Lung (tissue), 12 donors: ENCODE data around the gene CACNA1I. TPM values are rescaled to one million over a fixed set of nuclear protein-coding genes. Genes with fewer than 3 reads are reported as not detected.

Experiments used
- ATAC-seq: fragments of 200-7000 bp; cut with Tn5 transposase; one replicate; pipeline ENCODE4 v1.9.1; 2020; ENCODE audit warnings: moderate number of reproducible peaks; ENCODE audit not compliant: insufficient read depth, low FRiP score
- DNase-seq, 3 donors: peaks; one replicate each; pipeline ENCODE4 v3.0.0-alpha.2; 2013 to 2017
- H3K27ac ChIP-seq, 2 donors: one replicate each; pipeline ENCODE4 v1.5.1; 2013; ENCODE audit warnings: mild to moderate bottlenecking in 2 of 2, moderate library complexity in 2 of 2, control low read depth in 1 of 2, inconsistent platforms in 1 of 2, low read depth in 1 of 2, low read length in 1 of 2
- H3K27me3 ChIP-seq, 3 donors: one replicate each; pipeline ENCODE4 v1.5.1; 2013; ENCODE audit warnings: low read length in 2 of 3; ENCODE audit not compliant: control insufficient read depth in 3 of 3, insufficient read depth in 3 of 3
- H3K36me3 ChIP-seq, 4 donors: one replicate each; pipeline ENCODE4 v1.5.1; 2013; ENCODE audit warnings: low read length in 4 of 4, mild to moderate bottlenecking in 1 of 4, moderate library complexity in 1 of 4; ENCODE audit not compliant: control insufficient read depth in 4 of 4, insufficient read depth in 4 of 4
- H3K4me1 ChIP-seq, 5 donors: one replicate each; pipeline ENCODE4 v1.5.1; 2013; ENCODE audit warnings: low read length in 5 of 5, mild to moderate bottlenecking in 2 of 5, moderate library complexity in 1 of 5; ENCODE audit not compliant: control insufficient read depth in 5 of 5, insufficient read depth in 5 of 5
- H3K4me3 ChIP-seq: one replicate; pipeline ENCODE4 v1.5.1; 2013; ENCODE audit warnings: mild to moderate bottlenecking, control low read depth, moderate library complexity
- H3K9ac ChIP-seq, 2 donors: one replicate each; pipeline ENCODE4 v1.5.1; 2013; ENCODE audit warnings: low read length in 2 of 2, control low read depth in 1 of 2; ENCODE audit not compliant: insufficient read depth in 1 of 2
- H3K9me3 ChIP-seq, 4 donors: one replicate each; pipeline ENCODE4 v1.5.1; 2013; ENCODE audit warnings: low read length in 3 of 4, mild to moderate bottlenecking in 1 of 4, moderate library complexity in 1 of 4; ENCODE audit not compliant: control insufficient read depth in 4 of 4, insufficient read depth in 3 of 4
- WGBS, 2 donors: extraction: QIAGEN DNeasy Blood & Tissue Kit; methylation state at CpG; one replicate each; pipeline ENCODE4 v1.1.7; 2013; 5-methylcytosine and 5-hydroxymethylcytosine counted together
- polyA plus RNA-seq, 2 donors: library from polyadenylated mRNA; stranded (reverse); fragments of 200-250 nt; gene quantifications; one replicate each; pipeline ENCODE4 v1.2.1, GENCODE V29; 2013
- total RNA-seq, 2 donors: library from RNA; depleted of rRNA in 1 of 2; stranded (reverse); fragments of >200 nt in 1 of 2; gene quantifications; one replicate each; pipeline ENCODE4 v1.2.1, GENCODE V29; 2014 to 2021
- TF ChIP-seq, protein P1 (sequence below): IDR thresholded peaks from 2 replicates; pipeline ENCODE4 v1.5.1; 2012; ENCODE audit warnings: mild to moderate bottlenecking; ENCODE audit errors: control extremely low read depth, extremely low read depth
- donor health status: control.
- donor health status: control.
- donor health status: Bipolar disorder and iron deficiency.
- donor health status: healthy.
- donor health status: DM: yes; HTN: yes; CAD: no.

Gene CACNA1I
- total and polyA plus RNA-seq, 4 donors = 0.07 to 0.22 (median 0.16) TPM

DNA sequence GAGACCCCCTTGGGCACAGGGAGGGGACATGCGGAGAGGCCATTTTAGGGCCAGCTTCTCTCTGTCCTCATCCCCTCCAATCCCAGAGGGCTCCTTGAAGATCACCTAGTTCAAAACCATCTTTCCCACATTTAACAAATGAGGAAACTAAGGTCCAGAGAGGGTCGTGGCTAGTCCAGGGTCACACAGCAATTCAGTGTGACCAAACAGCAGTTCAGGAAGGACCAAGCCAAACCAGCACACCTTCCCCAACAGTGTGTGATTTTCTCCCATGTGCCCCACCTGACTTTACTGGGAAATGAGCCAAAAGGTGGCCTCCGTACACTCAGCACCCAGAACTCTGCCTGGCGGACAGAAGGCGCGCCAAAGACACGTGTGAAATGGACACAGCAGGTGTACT, 51.3 kb downstream of the CACNA1I start:
- no peak for DNase-seq

DNA sequence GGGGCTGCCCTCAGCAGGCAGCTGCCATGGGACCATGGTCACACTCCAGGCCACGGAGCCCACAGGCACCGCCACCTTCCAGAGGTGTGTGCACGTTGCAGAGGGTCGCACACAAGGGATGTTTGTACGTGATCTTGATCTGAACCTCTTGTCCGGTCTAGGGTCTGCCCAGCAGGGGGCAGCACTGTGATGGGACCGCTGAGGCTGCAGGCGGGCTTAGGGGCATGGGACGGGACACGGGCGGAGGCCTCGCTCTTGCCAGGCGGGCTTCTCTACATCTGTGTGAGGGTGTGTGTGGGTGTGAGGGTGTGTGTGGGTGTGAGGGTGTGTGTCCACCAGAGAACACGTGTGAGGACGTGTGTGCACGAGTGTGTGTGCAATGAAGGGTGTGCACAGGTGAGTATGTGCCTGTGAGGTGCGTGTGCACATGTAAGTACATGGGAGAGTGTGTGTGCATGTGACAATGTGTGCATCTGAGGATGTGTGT, 52.4 kb downstream of the CACNA1I start:
- WGBS, 2 donors = 26 to 32% methylated on average over 17 of the region's 17 CpGs
- no peak for ATAC-seq
- peaks cover 0 to 34% (median 16%) of the 10 kb centered on the region in 3 donors for H3K27me3 ChIP-seq

More for the DNA sequence above, 51.3 kb downstream of the CACNA1I start:
- no peak for ATAC-seq
- Histone ChIP-seq H3K36me3 (no peaks in the 10 kb centered on the region), H3K9me3 (peaks cover 0 to 2% (median 0%) of the 10 kb centered on the region in 4 donors), H3K4me1 (peaks cover 0 to 5% (median 0%) of the 10 kb centered on the region in 5 donors), H3K27ac (no peak overlapping the region), H3K4me3 (no peak overlapping the region), H3K9ac (no peak overlapping the region), H3K27me3 (peaks cover 0 to 36% (median 17%) of the 10 kb centered on the region in 3 donors)
- WGBS, 2 donors = 75 to 80% methylated on average over 7 of the region's 7 CpGs
- TF ChIP-seq, protein P1, sequence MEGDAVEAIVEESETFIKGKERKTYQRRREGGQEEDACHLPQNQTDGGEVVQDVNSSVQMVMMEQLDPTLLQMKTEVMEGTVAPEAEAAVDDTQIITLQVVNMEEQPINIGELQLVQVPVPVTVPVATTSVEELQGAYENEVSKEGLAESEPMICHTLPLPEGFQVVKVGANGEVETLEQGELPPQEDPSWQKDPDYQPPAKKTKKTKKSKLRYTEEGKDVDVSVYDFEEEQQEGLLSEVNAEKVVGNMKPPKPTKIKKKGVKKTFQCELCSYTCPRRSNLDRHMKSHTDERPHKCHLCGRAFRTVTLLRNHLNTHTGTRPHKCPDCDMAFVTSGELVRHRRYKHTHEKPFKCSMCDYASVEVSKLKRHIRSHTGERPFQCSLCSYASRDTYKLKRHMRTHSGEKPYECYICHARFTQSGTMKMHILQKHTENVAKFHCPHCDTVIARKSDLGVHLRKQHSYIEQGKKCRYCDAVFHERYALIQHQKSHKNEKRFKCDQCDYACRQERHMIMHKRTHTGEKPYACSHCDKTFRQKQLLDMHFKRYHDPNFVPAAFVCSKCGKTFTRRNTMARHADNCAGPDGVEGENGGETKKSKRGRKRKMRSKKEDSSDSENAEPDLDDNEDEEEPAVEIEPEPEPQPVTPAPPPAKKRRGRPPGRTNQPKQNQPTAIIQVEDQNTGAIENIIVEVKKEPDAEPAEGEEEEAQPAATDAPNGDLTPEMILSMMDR = no peak

DNA sequence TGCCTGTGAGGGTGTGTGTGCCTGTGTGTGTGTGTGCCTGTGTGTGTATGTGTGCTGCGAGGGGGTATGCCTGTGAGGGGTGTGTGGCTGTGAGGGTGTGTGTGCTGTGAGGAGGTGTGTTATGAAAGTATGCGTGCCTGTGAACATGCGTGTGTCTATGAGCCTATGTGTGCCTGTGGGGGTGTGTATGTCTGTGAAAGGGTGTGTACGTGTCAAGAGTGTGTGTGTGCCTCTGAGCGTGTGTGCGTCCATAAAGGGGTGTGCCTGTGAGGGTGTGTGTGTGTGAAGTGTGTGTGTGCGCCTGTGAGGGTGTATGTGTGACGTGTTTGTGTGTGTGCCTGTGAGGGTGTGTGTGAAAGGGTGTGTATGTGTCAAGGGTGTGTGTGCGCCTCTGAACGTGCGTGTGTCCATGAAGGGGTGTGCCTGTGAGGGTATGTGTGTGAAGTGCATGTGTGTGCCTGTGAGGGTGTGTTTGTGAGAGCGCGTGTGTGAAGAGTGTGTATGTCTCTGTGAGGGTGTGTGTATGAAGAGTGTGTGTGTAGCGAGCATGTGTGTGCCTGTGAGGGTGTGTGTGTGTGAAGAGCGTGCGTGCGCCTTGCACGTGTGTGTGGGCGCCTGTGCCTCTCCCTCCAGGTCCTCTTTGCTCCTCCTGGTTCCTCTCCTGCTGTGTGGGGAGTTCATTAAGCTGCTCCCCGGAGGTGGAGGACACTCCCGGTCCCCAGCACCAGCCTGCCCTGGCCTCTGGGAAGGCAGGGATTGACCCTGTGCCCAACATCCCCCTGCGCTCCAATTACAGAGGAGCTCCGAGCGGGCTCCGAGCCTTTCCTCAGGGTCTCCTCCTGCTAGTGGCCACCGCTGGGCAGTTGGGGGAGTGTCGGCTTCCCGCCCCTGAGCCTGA, 53.3 kb downstream of the CACNA1I start:
- TF ChIP-seq, protein P1 = no peak
- Histone ChIP-seq H3K27ac (no peak overlapping the region), H3K4me1 (no peaks in the 10 kb centered on the region), H3K27me3 (peaks cover 0 to 29% (median 12%) of the 10 kb centered on the region in 3 donors), H3K36me3 (no peaks in the 10 kb centered on the region), H3K9ac (no peak overlapping the region), H3K9me3 (peaks cover 0 to 2% (median 0%) of the 10 kb centered on the region in 4 donors), H3K4me3 (no peak overlapping the region)
- ATAC-seq (no peak), DNase-seq (no peak)
- 58 to 61% methylated on average over 28 of the region's 28 CpGs for WGBS, 2 donors

More for the DNA sequence above, 52.4 kb downstream of the CACNA1I start:
- Histone ChIP-seq H3K9me3 (peaks cover 0 to 2% (median 0%) of the 10 kb centered on the region in 4 donors), H3K4me3 (no peak overlapping the region), H3K4me1 (peaks cover 0 to 4% (median 0%) of the 10 kb centered on the region in 5 donors), H3K27ac (no peak overlapping the region), H3K36me3 (no peaks in the 10 kb centered on the region), H3K9ac (no peak overlapping the region)
- TF ChIP-seq, protein P1 = peak; percentile 36
- peak; percentile 47 to 64 (median 59) for DNase-seq
